GM19395 (cell line): ENCODE data around the gene TEN1.
"Not testable (repeated sequence)": the region's sequence is repeated elsewhere in the genome, so short reads cannot be mapped to it uniquely, and the experiment has no call there.

Source experiments
- ATAC-seq: cut with Tn5 transposase; IDR thresholded peaks from one replicate; pipeline ENCODE4 v1.9.1; 2021; ENCODE audit warnings: mild to moderate bottlenecking, moderate library complexity; ENCODE audit not compliant: unreplicated experiment

Gene TEN1

GRCh38 chr17:76024353-76024752, 45.3 kb downstream of the TEN1 start:
- no peak for ATAC-seq

- ATAC-seq: no peak
Observed at GRCh38 chr17:76025294-76025693, 46.3 kb downstream of the TEN1 start.

GRCh38 chr17:76026714-76027158, 47.7 kb downstream of the TEN1 start:
- ATAC-seq: no peak

- no peak for ATAC-seq
Observed at GRCh38 chr17:76027159-76027839, 48.3 kb downstream of the TEN1 start, which contains the start of gene EVPL. Gene EVPL, minus strand, starts transcription at chr17:76027306. Its CDS starts 108 bp downstream, at chr17:76027198.

GRCh38 chr17:76032073-76032779, 53.2 kb downstream of the TEN1 start:
- ATAC-seq: no peak

GRCh38 chr17:76032780-76033108, 53.7 kb downstream of the TEN1 start:
- no peak for ATAC-seq

- ATAC-seq: no peak
Observed at GRCh38 chr17:76033139-76033538, 54.1 kb downstream of the TEN1 start.

- ATAC-seq: no peak
Observed at GRCh38 chr17:76034428-76035350, 55.6 kb downstream of the TEN1 start.

- no peak for ATAC-seq
Observed at GRCh38 chr17:76036497-76037261, 57.6 kb downstream of the TEN1 start.

GRCh38 chr17:76038050-76038449, 59.0 kb downstream of the TEN1 start:
- ATAC-seq: no peak

- no peak for ATAC-seq
Observed at GRCh38 chr17:76039121-76039520, 60.1 kb downstream of the TEN1 start.

GRCh38 chr17:76040376-76040775, 61.3 kb downstream of the TEN1 start:
- ATAC-seq: no peak

- ATAC-seq: not testable (repeated sequence)
Observed at GRCh38 chr17:76042868-76043267, 63.8 kb downstream of the TEN1 start.

GRCh38 chr17:76044475-76045007, 65.5 kb downstream of the TEN1 start:
- ATAC-seq: not testable (repeated sequence)

- no peak for ATAC-seq
Observed at GRCh38 chr17:76046064-76046463, 67.0 kb downstream of the TEN1 start.

- no peak for ATAC-seq
Observed at GRCh38 chr17:76048025-76048605, 69.1 kb downstream of the TEN1 start.

- no peak for ATAC-seq
Observed at GRCh38 chr17:76048711-76049110, 69.7 kb downstream of the TEN1 start.

- no peak for ATAC-seq
Observed at GRCh38 chr17:76049239-76049638, 70.2 kb downstream of the TEN1 start.

GRCh38 chr17:76049836-76050537, 70.9 kb downstream of the TEN1 start:
- ATAC-seq: no peak
